Measurements from ENCODE around the gene OR51E1.
A peak's percentile ranks its signal among the peaks of the same experiment; 100 is the strongest.

Gene OR51E1

GRCh38 chr11:4672470-4672869 is 28.7 kb downstream of the OR51E1 start:
- no peak for TF ChIP-seq CTCF (conservative IDR thresholded peaks at IDR 0.05)

GRCh38 chr11:4673781-4674180 is 30.0 kb downstream of the OR51E1 start:
- no peak for TF ChIP-seq CTCF (conservative IDR thresholded peaks at IDR 0.05)
- H3K27ac ChIP-seq = peak overlapping the region; percentile 79

More at GRCh38 chr11:4672470-4672869, 28.7 kb downstream of the OR51E1 start:
- H3K27ac ChIP-seq = peak overlapping the region; percentile 79

GRCh38 chr11:4677948-4678347 is 34.2 kb downstream of the OR51E1 start:
- H3K27ac ChIP-seq = peak overlapping the region; percentile 81
- TF ChIP-seq CTCF (conservative IDR thresholded peaks at IDR 0.05) = no peak

- H3K27ac ChIP-seq = peak overlapping the region; percentile 81
- no peak for TF ChIP-seq CTCF (conservative IDR thresholded peaks at IDR 0.05)
These were observed 36.6 kb downstream of the OR51E1 start for GRCh38 chr11:4680341-4680740.

GRCh38 chr11:4682623-4683419 is 39.0 kb downstream of the OR51E1 start:
- no peak overlapping the region; the same call in 1 of the 2 replicates for H3K27ac ChIP-seq
- no peak for TF ChIP-seq CTCF (conservative IDR thresholded peaks at IDR 0.05)

GRCh38 chr11:4684631-4685285 is 41.0 kb downstream of the OR51E1 start:
- no peak for TF ChIP-seq CTCF (conservative IDR thresholded peaks at IDR 0.05)
- peak overlapping the region; percentile 1; the same call in 1 of the 2 replicates for H3K27ac ChIP-seq

- no peak overlapping the region; the same call in 1 of the 2 replicates for H3K27ac ChIP-seq
- TF ChIP-seq CTCF (conservative IDR thresholded peaks at IDR 0.05) = no peak
These were observed 51.7 kb downstream of the OR51E1 start for GRCh38 chr11:4695442-4695841.

Data from VCaP (cell line).